Ascending aorta (tissue), 2 donors: ENCODE results near the gene ST7L. TPM values are rescaled to one million over a fixed set of nuclear protein-coding genes. Genes with fewer than 3 reads are reported as not detected.

Experiments
- DNase-seq, 2 donors: peaks; one replicate each; pipeline ENCODE4 v3.0.0-alpha.2; 2019; ENCODE audit warnings: low spot score in 2 of 2
- H3K27ac ChIP-seq, 2 donors: fragments of 200-600 bp; sonication (generic); one replicate each; pipeline ENCODE4 v1.5.1; 2016 to 2017; ENCODE audit warnings: mild to moderate bottlenecking in 1 of 2
- H3K27me3 ChIP-seq: fragments of 200-600 bp; sonication (generic); one replicate; pipeline ENCODE4 v1.5.1; 2017
- H3K36me3 ChIP-seq, 2 donors: fragments of 200-600 bp; sonication (generic); one replicate each; pipeline ENCODE4 v1.5.1; 2016
- H3K4me1 ChIP-seq, 2 donors: fragments of 200-600 bp; sonication (generic); one replicate each; pipeline ENCODE4 v1.5.1; 2016 to 2017; ENCODE audit warnings: mild to moderate bottlenecking in 1 of 2
- H3K4me3 ChIP-seq, 2 donors: fragments of 200-600 bp; sonication (generic); one replicate each; pipeline ENCODE4 v1.5.1; 2016 to 2017; ENCODE audit warnings: mild to moderate bottlenecking in 1 of 2
- H3K9me3 ChIP-seq, 2 donors: fragments of 200-600 bp; sonication (generic); one replicate each; pipeline ENCODE4 v1.5.1; 2016
- CTCF ChIP-seq, 3 experiments: fragments of 200-600 bp in 2 of 3; fragments of 450-650 bp in 1 of 3; sonication (generic) in 2 of 3; IDR thresholded peaks; one replicate each; pipeline ENCODE4 v1.5.1; 2016 to 2019; ENCODE audit warnings: antibody characterized with exemption in 3 of 3, mild to moderate bottlenecking in 1 of 3, moderate library complexity in 1 of 3
- intact Hi-C: fragments of 100-400 bp; cut with DNase I; formaldehyde crosslinking; loops from one replicate; pipeline ENCODE4 v1.15.1; 2023
- total RNA-seq: library from RNA; depleted of rRNA; stranded (reverse); fragments of >200 nt; gene quantifications from one replicate; pipeline ENCODE4 v1.1.0, GENCODE V29; 2016

ST7L gene
- total RNA-seq, 1 donor from 2014 or later = 4.0 TPM

- H3K27me3 ChIP-seq = no peaks in the 10 kb centered on the region
- no peaks in the 10 kb centered on the region for H3K9me3 ChIP-seq
- no peak overlapping the region for H3K4me3 ChIP-seq
- TF ChIP-seq CTCF (IDR thresholded peaks at IDR 0.05) = no peak
- peaks cover 0 to 18% of the 10 kb centered on the region in 2 donors for H3K4me1 ChIP-seq
- H3K27ac ChIP-seq = peak overlapping the region; percentile 79 to 86
- DNase-seq = no peak
- H3K36me3 ChIP-seq = no peaks in the 10 kb centered on the region
- intact Hi-C loops = loop anchor here (5.0 to 10.0 kb wide), 6 partner anchors 42 to 790 kb away; partner anchors contain the start of genes CAPZA1, DDX20 and ST7L
Observed at GRCh38 chr1:112544751-112545150, 74.2 kb downstream of the ST7L start.

- no peaks in the 10 kb centered on the region for H3K27me3 ChIP-seq
- H3K27ac ChIP-seq = peak overlapping the region; percentile 79 to 86
- no peak for DNase-seq
- peaks cover 0 to 18% of the 10 kb centered on the region in 2 donors for H3K4me1 ChIP-seq
- H3K9me3 ChIP-seq = no peaks in the 10 kb centered on the region
- H3K4me3 ChIP-seq = no peak overlapping the region
- TF ChIP-seq CTCF (IDR thresholded peaks at IDR 0.05) = no peak
- intact Hi-C loops = loop anchor here (5.0 to 10.0 kb wide), 6 partner anchors 42 to 789 kb away; partner anchors contain the start of genes CAPZA1, DDX20 and ST7L
- H3K36me3 ChIP-seq = peaks cover 0 to 1% of the 10 kb centered on the region in 2 donors
Observed at GRCh38 chr1:112544011-112544688, 74.8 kb downstream of the ST7L start.

- intact Hi-C loops = loop anchor here (5.0 to 10.0 kb wide), 6 partner anchors 40 to 788 kb away; partner anchors contain the start of genes CAPZA1, DDX20 and ST7L
- no peak overlapping the region for H3K4me3 ChIP-seq
- no peak for DNase-seq
- H3K27me3 ChIP-seq = no peaks in the 10 kb centered on the region
- peaks cover 0 to 6% of the 10 kb centered on the region in 2 donors for H3K36me3 ChIP-seq
- H3K9me3 ChIP-seq = no peaks in the 10 kb centered on the region
- H3K4me1 ChIP-seq = peaks cover 0 to 18% of the 10 kb centered on the region in 2 donors
- H3K27ac ChIP-seq = peak overlapping the region; percentile 79 to 86
- no peak for TF ChIP-seq CTCF (IDR thresholded peaks at IDR 0.05)
Observed at GRCh38 chr1:112542206-112542973, 76.6 kb downstream of the ST7L start.

GRCh38 chr1:112541299-112541698 lies 77.6 kb downstream of the ST7L start:
- Histone ChIP-seq H3K4me3 (no peak overlapping the region), H3K27ac (peak overlapping the region; percentile 51 to 52), H3K4me1 (peaks cover 0 to 23% of the 10 kb centered on the region in 2 donors), H3K36me3 (peaks cover 0 to 6% of the 10 kb centered on the region in 2 donors), H3K9me3 (no peaks in the 10 kb centered on the region), H3K27me3 (no peaks in the 10 kb centered on the region)
- intact Hi-C loops = loop anchor here (5.0 to 10.0 kb wide), 6 partner anchors 39 to 786 kb away; partner anchors contain the start of genes CAPZA1, DDX20 and ST7L
- no peak for TF ChIP-seq CTCF (IDR thresholded peaks at IDR 0.05)
- DNase-seq = no peak

- intact Hi-C loops = loop anchor here (5.0 to 10.0 kb wide), 6 partner anchors 38 to 786 kb away; partner anchors contain the start of genes CAPZA1, DDX20 and ST7L
- Histone ChIP-seq H3K9me3 (no peaks in the 10 kb centered on the region), H3K36me3 (peaks cover 0 to 6% of the 10 kb centered on the region in 2 donors), H3K4me1 (peaks cover 0 to 23% of the 10 kb centered on the region in 2 donors), H3K4me3 (no peak overlapping the region), H3K27me3 (no peaks in the 10 kb centered on the region), H3K27ac (peak overlapping the region; percentile 51 to 52)
- TF ChIP-seq CTCF (IDR thresholded peaks at IDR 0.05) = no peak
- DNase-seq = no peak
Observed at GRCh38 chr1:112540226-112540794, 78.6 kb downstream of the ST7L start.
